ENCODE data around the gene ARHGEF19.

The ARHGEF19 gene

GRCh38 chr1:16208270-16208987, 4.0 kb downstream of the ARHGEF19 start:
- peaks cover 0 to 3% of the 10 kb centered on the region in 2 donors for H3K36me3 ChIP-seq (ENCODE audit: control insufficient read depth in 1 of 2, insufficient read depth in 2 of 2, low read length in 2 of 2)
- H3K9me3 ChIP-seq (ENCODE audit: control insufficient read depth in 1 of 2, low read length in 2 of 2), result no peaks in the 10 kb centered on the region
- H3K27me3 ChIP-seq (ENCODE audit: low read depth, low read length), result no peaks in the 10 kb centered on the region
- H3K4me3 ChIP-seq (ENCODE audit: low read depth in 1 of 2, low read length in 2 of 2), result no peak overlapping the region
- peaks cover 0 to 7% of the 10 kb centered on the region in 2 donors for H3K4me1 ChIP-seq (ENCODE audit: control insufficient read depth in 1 of 2, insufficient read depth in 2 of 2, low read length in 2 of 2)
- no peak overlapping the region for H3K27ac ChIP-seq (ENCODE audit: low read length)

GRCh38 chr1:16207318-16208269, 4.9 kb downstream of the ARHGEF19 start:
- H3K9me3 ChIP-seq (ENCODE audit: control insufficient read depth in 1 of 2, low read length in 2 of 2), result no peaks in the 10 kb centered on the region
- H3K36me3 ChIP-seq (ENCODE audit: control insufficient read depth in 1 of 2, insufficient read depth in 2 of 2, low read length in 2 of 2), result peaks cover 0 to 3% of the 10 kb centered on the region in 2 donors
- peak overlapping the region; percentile 73 for H3K27ac ChIP-seq (ENCODE audit: low read length)
- peaks cover 0 to 7% of the 10 kb centered on the region in 2 donors for H3K4me1 ChIP-seq (ENCODE audit: control insufficient read depth in 1 of 2, insufficient read depth in 2 of 2, low read length in 2 of 2)
- H3K27me3 ChIP-seq (ENCODE audit: low read depth, low read length), result no peaks in the 10 kb centered on the region
- H3K4me3 ChIP-seq (ENCODE audit: low read depth in 1 of 2, low read length in 2 of 2), result peak overlapping the region; percentile 44 to 65

- H3K4me1 ChIP-seq (ENCODE audit: control insufficient read depth in 1 of 2, insufficient read depth in 2 of 2, low read length in 2 of 2), result peaks cover 0 to 7% of the 10 kb centered on the region in 2 donors
- H3K27ac ChIP-seq (ENCODE audit: low read length), result peak overlapping the region; percentile 73
- H3K9me3 ChIP-seq (ENCODE audit: control insufficient read depth in 1 of 2, low read length in 2 of 2), result no peaks in the 10 kb centered on the region
- no peaks in the 10 kb centered on the region for H3K27me3 ChIP-seq (ENCODE audit: low read depth, low read length)
- H3K36me3 ChIP-seq (ENCODE audit: control insufficient read depth in 1 of 2, insufficient read depth in 2 of 2, low read length in 2 of 2), result peaks cover 0 to 3% of the 10 kb centered on the region in 2 donors
- peak overlapping the region; percentile 44 to 65 for H3K4me3 ChIP-seq (ENCODE audit: low read depth in 1 of 2, low read length in 2 of 2)
Observed at GRCh38 chr1:16206547-16207317, 5.7 kb downstream of the ARHGEF19 start.

GRCh38 chr1:16205891-16206546, 6.4 kb downstream of the ARHGEF19 start:
- Histone ChIP-seq H3K9me3 (ENCODE audit: control insufficient read depth in 1 of 2, low read length in 2 of 2) (no peaks in the 10 kb centered on the region), H3K4me3 (ENCODE audit: low read depth in 1 of 2, low read length in 2 of 2) (peak overlapping the region; percentile 29 to 46), H3K4me1 (ENCODE audit: control insufficient read depth in 1 of 2, insufficient read depth in 2 of 2, low read length in 2 of 2) (peaks cover 0 to 7% of the 10 kb centered on the region in 2 donors), H3K36me3 (ENCODE audit: control insufficient read depth in 1 of 2, insufficient read depth in 2 of 2, low read length in 2 of 2) (peaks cover 0 to 3% of the 10 kb centered on the region in 2 donors), H3K27ac (ENCODE audit: low read length) (no peak overlapping the region), H3K27me3 (ENCODE audit: low read depth, low read length) (no peaks in the 10 kb centered on the region)

- no peak overlapping the region for H3K27ac ChIP-seq (ENCODE audit: low read length)
- peaks cover 0 to 3% of the 10 kb centered on the region in 2 donors for H3K36me3 ChIP-seq (ENCODE audit: control insufficient read depth in 1 of 2, insufficient read depth in 2 of 2, low read length in 2 of 2)
- H3K4me1 ChIP-seq (ENCODE audit: control insufficient read depth in 1 of 2, insufficient read depth in 2 of 2, low read length in 2 of 2), result peaks cover 0 to 7% of the 10 kb centered on the region in 2 donors
- H3K27me3 ChIP-seq (ENCODE audit: low read depth, low read length), result no peaks in the 10 kb centered on the region
- no peaks in the 10 kb centered on the region for H3K9me3 ChIP-seq (ENCODE audit: control insufficient read depth in 1 of 2, low read length in 2 of 2)
- no peak overlapping the region for H3K4me3 ChIP-seq (ENCODE audit: low read depth in 1 of 2, low read length in 2 of 2)
Observed at GRCh38 chr1:16205334-16205671, 7.1 kb downstream of the ARHGEF19 start.

- H3K4me1 ChIP-seq (ENCODE audit: control insufficient read depth in 1 of 2, insufficient read depth in 2 of 2, low read length in 2 of 2), result peaks cover 0 to 7% of the 10 kb centered on the region in 2 donors
- H3K9me3 ChIP-seq (ENCODE audit: control insufficient read depth in 1 of 2, low read length in 2 of 2), result no peaks in the 10 kb centered on the region
- no peaks in the 10 kb centered on the region for H3K27me3 ChIP-seq (ENCODE audit: low read depth, low read length)
- peaks cover 0 to 5% of the 10 kb centered on the region in 2 donors for H3K36me3 ChIP-seq (ENCODE audit: control insufficient read depth in 1 of 2, insufficient read depth in 2 of 2, low read length in 2 of 2)
- no peak overlapping the region for H3K4me3 ChIP-seq (ENCODE audit: low read depth in 1 of 2, low read length in 2 of 2)
- H3K27ac ChIP-seq (ENCODE audit: low read length), result no peak overlapping the region
Observed at GRCh38 chr1:16204634-16205333, 7.7 kb downstream of the ARHGEF19 start.

GRCh38 chr1:16204216-16204615, 8.2 kb downstream of the ARHGEF19 start:
- peaks cover 0 to 7% of the 10 kb centered on the region in 2 donors for H3K36me3 ChIP-seq (ENCODE audit: control insufficient read depth in 1 of 2, insufficient read depth in 2 of 2, low read length in 2 of 2)

GRCh38 chr1:16203550-16203949, 8.9 kb downstream of the ARHGEF19 start:
- Histone ChIP-seq H3K4me1 (ENCODE audit: control insufficient read depth in 1 of 2, insufficient read depth in 2 of 2, low read length in 2 of 2) (peaks cover 0 to 7% of the 10 kb centered on the region in 2 donors), H3K27ac (ENCODE audit: low read length) (no peak overlapping the region), H3K9me3 (ENCODE audit: control insufficient read depth in 1 of 2, low read length in 2 of 2) (no peaks in the 10 kb centered on the region), H3K27me3 (ENCODE audit: low read depth, low read length) (no peaks in the 10 kb centered on the region), H3K36me3 (ENCODE audit: control insufficient read depth in 1 of 2, insufficient read depth in 2 of 2, low read length in 2 of 2) (peaks cover 0 to 7% of the 10 kb centered on the region in 2 donors), H3K4me3 (ENCODE audit: low read depth in 1 of 2, low read length in 2 of 2) (no peak overlapping the region)

More at GRCh38 chr1:16204216-16204615, 8.2 kb downstream of the ARHGEF19 start:
- H3K27ac ChIP-seq (ENCODE audit: low read length), result no peak overlapping the region
- no peak overlapping the region for H3K4me3 ChIP-seq (ENCODE audit: low read depth in 1 of 2, low read length in 2 of 2)
- peaks cover 0 to 7% of the 10 kb centered on the region in 2 donors for H3K4me1 ChIP-seq (ENCODE audit: control insufficient read depth in 1 of 2, insufficient read depth in 2 of 2, low read length in 2 of 2)
- H3K27me3 ChIP-seq (ENCODE audit: low read depth, low read length), result no peaks in the 10 kb centered on the region
- H3K9me3 ChIP-seq (ENCODE audit: control insufficient read depth in 1 of 2, low read length in 2 of 2), result no peaks in the 10 kb centered on the region

- Histone ChIP-seq H3K4me3 (ENCODE audit: low read depth in 1 of 2, low read length in 2 of 2) (no peak overlapping the region), H3K36me3 (ENCODE audit: control insufficient read depth in 1 of 2, insufficient read depth in 2 of 2, low read length in 2 of 2) (peaks cover 0 to 7% of the 10 kb centered on the region in 2 donors), H3K27me3 (ENCODE audit: low read depth, low read length) (no peaks in the 10 kb centered on the region), H3K4me1 (ENCODE audit: control insufficient read depth in 1 of 2, insufficient read depth in 2 of 2, low read length in 2 of 2) (peaks cover 0 to 4% of the 10 kb centered on the region in 2 donors), H3K9me3 (ENCODE audit: control insufficient read depth in 1 of 2, low read length in 2 of 2) (no peaks in the 10 kb centered on the region), H3K27ac (ENCODE audit: low read length) (no peak overlapping the region)
Observed at GRCh38 chr1:16202281-16203210, 9.9 kb downstream of the ARHGEF19 start.

All from muscle layer of duodenum (tissue), 2 donors.